ENCODE data around the gene RBBP4.
A peak's percentile ranks its signal among the peaks of the same experiment; 100 is the strongest.
"Not testable (repeated sequence)": the region's sequence is repeated elsewhere in the genome, so short reads cannot be mapped to it uniquely, and the experiment has no call there.

Gene RBBP4

GRCh38 chr1:32693455-32694174 is 42.6 kb downstream of the RBBP4 start:
- DNase-seq (ENCODE audit: low read depth), result no peak

- no peak for DNase-seq (ENCODE audit: low read depth)
Measured at GRCh38 chr1:32695098-32695904, 44.3 kb downstream of the RBBP4 start.

- DNase-seq (ENCODE audit: low read depth), result no peak
Measured at GRCh38 chr1:32696041-32696440, 45.0 kb downstream of the RBBP4 start.

GRCh38 chr1:32696996-32697395 is 46.0 kb downstream of the RBBP4 start:
- DNase-seq (ENCODE audit: low read depth), result not testable (repeated sequence)

DNA sequence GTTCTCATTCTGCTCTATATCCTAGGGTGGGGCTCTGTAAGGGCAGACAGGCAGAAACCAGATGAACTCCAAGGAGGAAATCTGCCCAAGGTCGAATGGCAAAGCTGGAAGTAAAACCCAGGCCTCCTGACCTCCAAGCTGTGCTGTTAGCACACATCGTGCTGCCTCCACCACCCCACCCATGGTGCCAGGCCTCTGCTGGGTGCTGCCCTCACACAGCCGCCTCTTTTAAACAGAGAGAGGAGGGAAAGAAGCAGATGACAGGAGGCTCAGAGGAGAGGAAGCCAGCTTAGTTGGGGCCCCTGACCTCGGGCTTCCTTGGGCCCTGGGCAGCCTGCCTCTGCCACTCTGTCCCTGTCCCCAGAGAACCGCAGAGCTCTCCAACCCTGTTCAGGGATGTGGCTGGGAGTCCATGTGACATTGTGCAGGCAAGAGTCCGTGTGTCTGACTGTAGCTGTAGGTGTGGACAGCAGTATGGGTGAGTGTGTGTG is 50.5 kb downstream of the RBBP4 start:
- DNase-seq (ENCODE audit: low read depth), result no peak

DNA sequence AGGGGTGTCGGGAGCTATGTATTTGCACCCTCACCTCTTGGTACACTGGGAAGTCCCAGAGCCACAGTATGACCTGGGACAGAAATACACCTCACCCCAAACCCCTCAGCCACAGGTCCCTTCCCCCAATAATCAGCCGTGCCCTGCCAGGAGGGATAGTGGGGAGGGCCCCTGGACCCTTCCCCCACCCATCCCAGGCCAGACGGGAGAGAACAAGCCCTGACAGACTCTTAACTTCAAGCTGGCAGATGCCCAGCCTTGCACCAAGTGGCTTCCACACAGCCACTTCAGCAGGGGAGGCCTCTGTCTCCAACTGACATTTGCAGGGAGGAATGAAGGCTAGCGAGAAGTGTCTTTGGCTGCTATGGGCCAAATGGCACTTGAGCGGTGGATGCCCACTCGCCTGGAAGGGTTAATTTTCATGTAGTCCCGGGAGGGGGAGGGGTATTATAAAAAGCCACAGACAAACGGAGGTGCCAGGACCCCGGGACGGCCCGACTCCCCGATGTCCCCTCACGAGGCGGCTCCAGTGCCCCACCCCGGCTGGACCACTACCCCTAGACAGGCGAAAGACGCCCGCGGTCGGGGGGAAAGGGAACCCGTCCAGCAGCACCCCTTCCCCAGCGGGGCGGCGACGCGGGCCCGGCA is 51.1 kb downstream of the RBBP4 start:
- DNase-seq (ENCODE audit: low read depth), result no peak

DNA sequence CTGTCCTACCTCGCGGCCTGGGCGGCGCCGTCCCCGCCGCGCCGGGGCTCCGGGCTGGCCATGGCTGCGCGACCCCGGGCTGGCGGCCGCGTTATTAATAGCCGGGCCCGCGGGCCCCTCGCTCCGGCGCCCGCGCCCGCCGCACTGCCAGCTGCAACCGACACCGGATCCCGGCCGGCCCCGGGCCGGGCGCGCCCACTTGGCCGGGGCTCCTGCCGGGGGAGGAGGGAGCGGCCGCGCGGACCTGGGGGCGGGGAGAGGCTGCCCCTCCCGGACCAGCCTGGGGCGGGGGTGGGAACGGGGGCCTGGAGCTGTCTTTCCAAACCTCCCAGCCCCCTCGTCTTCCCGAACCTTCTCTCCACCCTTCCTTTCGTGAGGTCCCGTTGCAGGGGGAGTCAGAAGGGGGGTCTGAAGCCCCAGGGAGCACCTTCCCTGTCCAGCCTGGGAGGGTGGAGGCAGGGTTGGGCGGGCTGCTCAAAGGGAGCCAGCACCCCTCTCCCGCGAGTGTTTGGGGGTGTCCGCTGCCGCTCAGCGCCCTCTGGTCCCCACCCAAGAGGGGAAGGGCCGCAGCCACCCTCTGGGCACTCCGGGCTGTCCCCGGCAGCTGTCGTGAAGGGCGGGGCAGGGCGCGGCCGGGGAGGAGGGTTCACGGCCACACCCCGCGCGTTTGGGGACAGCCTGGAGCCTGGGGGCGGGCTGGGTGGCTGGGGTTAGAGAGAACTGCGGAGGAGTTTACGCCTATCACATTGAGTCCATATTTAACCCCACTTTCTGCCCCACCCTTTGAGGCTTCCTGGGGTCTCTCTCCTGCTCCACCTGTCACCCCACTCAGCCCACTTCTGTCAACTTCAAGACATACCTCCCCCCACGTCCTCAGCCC is 51.8 kb downstream of the RBBP4 start, which contains the start of gene SYNC:
TSS of gene SYNC (minus strand) at position 172 of the 880 bp plus-strand sequence. CDS start at position 62, 110 bp downstream.
- no peak for DNase-seq (ENCODE audit: low read depth)

DNA sequence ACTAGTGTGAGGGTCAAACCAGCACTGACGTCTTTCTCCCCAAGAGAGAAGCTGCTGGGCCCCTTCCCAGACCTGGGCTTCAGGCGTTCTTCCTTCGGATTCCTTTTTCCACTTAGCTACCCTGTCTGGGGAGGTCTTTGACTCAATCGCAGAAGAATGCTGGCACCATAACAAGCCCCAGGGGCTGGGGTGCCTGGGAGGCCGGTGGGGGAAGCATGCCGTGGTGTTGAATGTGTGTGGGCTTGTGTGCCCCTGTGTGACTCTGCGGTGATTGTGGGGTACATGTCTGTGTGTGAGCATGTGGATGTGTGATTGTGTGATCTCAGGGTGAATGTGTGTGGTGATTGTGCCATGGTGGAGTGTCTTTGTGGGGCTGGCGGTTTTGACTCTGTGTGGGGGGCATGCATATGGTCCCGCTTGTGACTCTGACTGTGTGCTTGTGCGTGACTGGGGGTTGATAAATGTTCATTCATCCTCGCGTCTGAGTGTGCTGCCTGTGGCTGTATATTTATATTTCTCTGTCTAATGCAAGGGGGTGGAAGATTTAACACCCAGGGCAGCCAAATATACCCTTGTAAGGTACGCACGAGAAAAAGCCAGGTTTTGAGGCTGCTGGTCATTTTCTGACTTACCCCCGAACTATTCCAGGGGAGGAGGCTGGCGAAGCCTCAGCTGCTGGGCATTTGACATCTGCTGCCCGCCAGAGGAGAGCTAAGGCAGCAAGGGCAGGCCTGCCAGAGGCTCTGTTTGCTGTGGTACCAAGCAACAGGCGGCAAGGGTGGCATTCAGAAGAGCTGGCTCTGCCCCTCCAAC is 52.7 kb downstream of the RBBP4 start:
- peak; percentile 75 for DNase-seq (ENCODE audit: low read depth)

GRCh38 chr1:32705516-32705915 is 54.5 kb downstream of the RBBP4 start:
- no peak for DNase-seq (ENCODE audit: low read depth)

DNA sequence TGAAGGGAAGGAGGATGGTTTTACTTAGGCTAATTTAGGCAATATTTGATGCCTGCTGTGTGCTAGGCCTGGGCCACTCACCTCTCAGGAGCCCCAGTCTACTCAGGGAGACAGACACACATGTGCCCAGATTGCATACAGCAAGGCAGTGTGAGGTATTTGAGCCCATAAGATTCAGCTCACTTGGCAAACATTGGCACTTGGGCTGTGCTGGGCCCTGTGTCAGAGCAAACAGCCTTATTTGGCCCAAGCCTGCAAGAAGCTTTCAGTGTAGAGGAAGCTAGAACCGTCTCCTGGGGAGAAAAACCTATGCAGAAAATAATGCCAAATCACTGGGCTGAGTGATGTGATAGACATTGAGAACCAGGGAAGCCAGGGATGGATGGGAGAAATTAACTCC is 55.5 kb downstream of the RBBP4 start:
- no peak for DNase-seq (ENCODE audit: low read depth)

- DNase-seq (ENCODE audit: low read depth), result no peak
Measured at GRCh38 chr1:32709075-32709474, 58.1 kb downstream of the RBBP4 start.

- no peak for DNase-seq (ENCODE audit: low read depth)
Measured at GRCh38 chr1:32709476-32709875, 58.5 kb downstream of the RBBP4 start.

- DNase-seq (ENCODE audit: low read depth), result not testable (repeated sequence)
Measured at GRCh38 chr1:32711221-32711620, 60.2 kb downstream of the RBBP4 start.

- no peak for DNase-seq (ENCODE audit: low read depth)
Measured at GRCh38 chr1:32713081-32713480, 62.1 kb downstream of the RBBP4 start.

DNA sequence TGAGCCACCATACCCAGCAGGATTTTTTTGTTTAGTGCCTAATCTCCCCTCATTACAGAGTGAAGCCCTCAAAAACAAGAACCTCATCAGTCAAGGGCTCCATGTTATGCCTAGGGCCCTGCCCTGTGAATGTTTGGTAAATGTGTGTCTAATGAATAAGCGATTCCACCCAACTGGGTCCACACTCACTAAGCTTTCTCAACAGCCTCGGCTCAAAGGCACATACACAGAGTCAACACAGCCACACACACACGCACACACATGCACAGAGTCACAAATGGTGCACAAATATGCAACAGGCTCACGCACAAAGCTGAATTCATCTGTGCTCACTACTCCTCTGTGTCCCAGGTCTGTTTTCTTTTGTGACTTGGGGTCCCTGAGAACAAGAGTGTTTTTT is 63.3 kb downstream of the RBBP4 start:
- no peak for DNase-seq (ENCODE audit: low read depth)

- no peak for DNase-seq (ENCODE audit: low read depth)
Measured at GRCh38 chr1:32715901-32716311, 64.9 kb downstream of the RBBP4 start.

GRCh38 chr1:32716312-32717148 is 65.5 kb downstream of the RBBP4 start:
- DNase-seq (ENCODE audit: low read depth), result no peak

DNA sequence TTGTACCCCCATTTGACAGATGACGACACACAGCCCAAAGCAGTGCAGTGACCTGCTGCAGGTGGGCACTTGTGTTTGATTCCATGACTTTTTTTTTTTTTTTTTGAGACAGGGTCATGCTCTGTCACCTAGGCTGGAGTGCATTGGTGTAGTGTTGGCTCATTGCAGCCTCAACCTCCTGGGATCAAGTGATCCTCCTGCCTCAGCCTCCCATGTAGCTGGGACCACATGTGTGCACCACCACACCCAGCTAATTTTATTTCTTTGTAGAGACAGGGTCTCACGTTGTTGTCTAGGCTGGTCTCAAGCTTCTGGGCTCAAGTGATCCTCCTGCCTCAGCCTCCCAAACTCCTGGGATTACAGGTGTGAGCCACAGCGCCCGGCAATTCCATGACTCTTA is 66.5 kb downstream of the RBBP4 start:
- DNase-seq (ENCODE audit: low read depth), result no peak

- DNase-seq (ENCODE audit: low read depth), result no peak
Measured at GRCh38 chr1:32718036-32718435, 67.0 kb downstream of the RBBP4 start.

- DNase-seq (ENCODE audit: low read depth), result no peak
Measured at GRCh38 chr1:32718527-32718926, 67.5 kb downstream of the RBBP4 start.
